Fibroblast of upper back skin (primary cell): ENCODE data around the gene MOSPD2.
A peak's percentile ranks its signal among the peaks of the same experiment; 100 is the strongest.

Source experiments
- DNase-seq: peaks from one replicate; pipeline ENCODE4 v3.0.0-alpha.2; 2013

Gene MOSPD2

DNA sequence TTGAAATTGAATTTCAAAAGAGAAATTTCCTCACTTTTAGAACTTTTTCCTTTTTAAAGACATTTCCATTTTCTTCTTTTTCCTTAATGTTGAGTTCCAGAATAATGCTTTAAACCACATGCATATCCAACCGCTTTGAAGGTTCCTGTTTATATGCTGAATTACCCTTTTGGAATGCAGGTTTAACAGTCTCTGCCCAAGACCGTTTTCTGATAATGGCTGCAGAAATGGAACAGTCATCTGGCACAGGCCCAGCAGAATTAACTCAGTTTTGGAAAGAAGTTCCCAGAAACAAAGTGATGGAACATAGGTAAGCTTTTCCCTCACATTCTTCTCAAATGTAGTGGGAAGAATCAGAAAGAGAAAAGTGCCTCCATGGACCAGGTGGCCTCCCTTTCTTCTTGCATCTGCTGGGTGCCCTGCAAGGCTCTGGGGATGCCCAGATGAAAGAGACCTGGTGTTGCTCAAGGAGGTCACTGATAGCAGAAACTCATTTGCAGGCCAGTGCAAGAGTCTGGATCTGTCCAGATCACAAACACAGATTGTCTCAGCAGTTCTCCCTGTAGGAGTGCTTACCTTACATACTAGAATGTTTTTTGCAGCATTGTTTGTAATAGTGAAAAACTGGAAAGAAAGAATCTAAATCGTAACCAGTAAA, 42.9 kb downstream of the MOSPD2 start:
- DNase-seq = peak; percentile 80

- no peak for DNase-seq
These were observed 46.2 kb downstream of the MOSPD2 start for GRCh38 chrX:14919407-14919806.

GRCh38 chrX:14920196-14920595, 47.0 kb downstream of the MOSPD2 start:
- peak; percentile 81 for DNase-seq

DNA sequence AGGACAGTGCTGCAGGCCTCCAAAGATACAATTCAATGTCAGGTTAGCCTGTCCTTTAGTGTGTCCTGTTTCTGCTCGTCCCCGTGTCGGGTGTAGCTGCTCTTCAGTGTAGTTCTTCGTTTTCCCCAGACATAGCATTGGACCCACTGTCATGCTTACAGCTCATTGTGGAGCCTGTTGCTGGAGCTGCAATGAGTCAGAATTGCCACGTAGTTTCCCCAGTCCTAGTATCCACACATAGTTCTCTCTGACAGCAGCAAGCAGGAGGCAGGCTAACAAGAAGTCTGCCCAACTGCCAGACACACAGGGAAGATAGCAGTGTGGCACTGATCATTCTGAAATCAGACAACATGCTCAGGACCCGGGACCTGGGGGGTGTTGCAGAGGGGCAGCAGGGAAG, 49.2 kb downstream of the MOSPD2 start:
- peak; percentile 85 for DNase-seq

DNA sequence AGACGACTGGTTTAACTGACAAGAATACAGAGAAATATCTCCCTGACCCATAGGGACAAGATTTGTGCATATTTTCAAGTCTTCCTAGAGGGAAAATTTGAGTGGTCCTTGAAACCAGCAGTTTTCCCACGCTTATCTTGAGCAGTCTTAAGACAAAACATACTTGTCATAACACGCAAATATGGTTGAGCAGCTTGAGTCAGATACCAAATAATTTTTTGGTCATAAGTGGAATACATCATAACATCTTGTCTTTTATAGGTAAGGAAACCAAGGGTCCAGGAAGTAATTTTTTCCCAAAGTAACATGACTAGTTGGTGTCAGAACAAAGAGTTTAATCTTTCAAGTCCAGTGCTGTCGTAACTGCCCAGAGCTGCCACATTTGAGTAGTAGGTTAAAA, 50.5 kb downstream of the MOSPD2 start:
- no peak for DNase-seq

GRCh38 chrX:14926471-14926870, 53.2 kb downstream of the MOSPD2 start:
- no peak for DNase-seq

DNA sequence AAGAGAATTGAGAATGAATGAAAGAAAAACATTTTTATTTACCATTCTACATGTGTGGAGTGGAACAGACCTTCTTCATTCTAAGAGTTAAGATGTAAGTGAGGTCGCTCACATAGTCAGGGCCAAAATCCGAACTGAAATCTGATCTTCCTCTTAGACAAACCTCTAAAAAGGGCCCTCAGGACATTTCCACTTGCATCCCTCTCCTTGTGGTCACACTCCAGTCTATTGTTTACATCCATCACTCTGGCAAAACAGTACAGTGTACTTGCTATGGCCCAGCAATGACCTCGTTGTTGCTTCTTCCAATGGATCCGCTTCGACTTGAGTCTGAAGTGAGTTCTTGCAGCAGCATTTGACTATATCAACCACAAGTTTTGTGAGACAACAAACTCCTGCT, 54.2 kb downstream of the MOSPD2 start:
- no peak for DNase-seq

GRCh38 chrX:14930663-14931062, 57.4 kb downstream of the MOSPD2 start:
- no peak for DNase-seq

DNA sequence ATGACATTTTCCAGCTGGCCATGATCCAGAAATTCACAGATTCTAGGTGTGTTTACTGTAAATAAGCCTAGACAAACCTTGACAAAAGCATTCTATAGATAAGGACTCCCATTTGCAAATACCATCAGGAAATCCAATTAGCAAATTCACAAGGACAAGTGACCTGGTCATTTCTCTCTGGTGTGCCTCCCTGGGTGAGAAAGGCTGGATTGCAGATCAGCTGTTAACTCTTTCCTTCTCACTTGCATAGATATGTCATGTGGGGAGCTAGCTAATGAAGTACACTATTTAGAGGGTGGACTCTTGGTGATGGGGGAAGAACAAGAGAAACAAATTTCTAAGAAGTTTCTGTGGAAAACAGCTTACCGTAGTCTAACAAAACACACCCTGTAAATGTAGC, 58.9 kb downstream of the MOSPD2 start:
- no peak for DNase-seq

GRCh38 chrX:14934423-14934822, 61.2 kb downstream of the MOSPD2 start:
- DNase-seq = no peak

DNA sequence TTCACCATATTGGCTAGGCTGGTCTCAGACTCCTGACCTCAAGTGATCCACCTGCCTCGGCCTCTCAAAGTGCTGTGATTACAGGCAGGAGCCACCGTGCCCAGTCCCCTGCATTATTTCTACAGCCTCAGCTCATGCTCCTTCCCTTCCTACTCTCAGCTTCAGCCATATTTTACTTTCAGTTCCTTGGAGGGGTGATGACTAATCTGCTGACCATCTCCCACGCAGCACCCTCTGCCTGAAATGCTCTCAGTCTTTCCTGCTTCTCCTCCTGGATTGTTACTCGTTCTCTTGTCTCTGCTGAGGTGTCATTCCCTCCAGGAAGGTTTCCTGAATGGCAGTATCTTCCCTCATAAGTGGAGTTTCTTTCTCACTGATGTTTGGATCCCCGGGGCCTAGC, 63.3 kb downstream of the MOSPD2 start:
- DNase-seq = peak; percentile 76

GRCh38 chrX:14939644-14940043, 66.4 kb downstream of the MOSPD2 start:
- no peak for DNase-seq

- DNase-seq = no peak
These were observed 68.1 kb downstream of the MOSPD2 start for GRCh38 chrX:14941301-14941700.

DNA sequence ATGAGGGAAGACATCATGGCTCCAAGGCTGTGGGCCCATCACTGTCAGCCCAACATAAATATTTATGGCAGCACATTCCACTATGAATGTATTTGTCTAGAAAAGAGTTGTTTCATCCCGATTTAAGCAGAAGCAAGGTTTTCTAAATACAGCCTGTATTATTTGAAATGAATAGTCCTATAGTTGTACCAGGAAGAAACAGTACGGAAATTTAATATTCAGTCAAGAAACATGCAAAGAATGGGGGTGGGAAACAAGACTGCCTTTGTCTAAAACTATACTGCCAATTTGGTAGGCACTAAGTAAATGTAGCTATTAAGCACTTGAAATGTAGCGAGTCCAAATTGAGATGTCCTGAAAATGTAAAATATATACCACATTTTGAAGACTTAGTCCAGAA, 69.1 kb downstream of the MOSPD2 start:
- no peak for DNase-seq

DNA sequence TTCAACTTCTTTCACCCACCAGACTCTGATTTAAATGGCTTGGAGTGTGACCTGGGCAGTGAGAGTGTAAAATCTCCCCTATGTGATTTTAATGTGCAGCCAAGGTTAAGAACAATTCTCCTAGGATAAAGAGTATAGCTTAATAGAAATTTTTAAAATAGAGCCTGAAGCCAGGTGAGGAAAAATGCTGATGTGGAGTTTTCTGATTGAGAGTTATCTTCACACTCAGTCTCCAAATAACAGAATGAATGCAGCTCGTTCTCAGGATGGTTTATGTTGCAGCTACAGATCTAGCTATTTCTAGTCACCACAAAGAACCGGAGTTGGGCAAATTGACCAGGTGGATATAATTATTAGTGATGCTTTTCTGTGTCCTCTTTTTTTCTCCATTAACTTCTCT, 70.7 kb downstream of the MOSPD2 start:
- DNase-seq = no peak

- DNase-seq = no peak
These were observed 73.5 kb downstream of the MOSPD2 start for GRCh38 chrX:14946606-14947155.

GRCh38 chrX:14948691-14949090, 75.5 kb downstream of the MOSPD2 start:
- no peak for DNase-seq

GRCh38 chrX:14956813-14957582, 83.8 kb downstream of the MOSPD2 start:
- peak; percentile 51 for DNase-seq

DNA sequence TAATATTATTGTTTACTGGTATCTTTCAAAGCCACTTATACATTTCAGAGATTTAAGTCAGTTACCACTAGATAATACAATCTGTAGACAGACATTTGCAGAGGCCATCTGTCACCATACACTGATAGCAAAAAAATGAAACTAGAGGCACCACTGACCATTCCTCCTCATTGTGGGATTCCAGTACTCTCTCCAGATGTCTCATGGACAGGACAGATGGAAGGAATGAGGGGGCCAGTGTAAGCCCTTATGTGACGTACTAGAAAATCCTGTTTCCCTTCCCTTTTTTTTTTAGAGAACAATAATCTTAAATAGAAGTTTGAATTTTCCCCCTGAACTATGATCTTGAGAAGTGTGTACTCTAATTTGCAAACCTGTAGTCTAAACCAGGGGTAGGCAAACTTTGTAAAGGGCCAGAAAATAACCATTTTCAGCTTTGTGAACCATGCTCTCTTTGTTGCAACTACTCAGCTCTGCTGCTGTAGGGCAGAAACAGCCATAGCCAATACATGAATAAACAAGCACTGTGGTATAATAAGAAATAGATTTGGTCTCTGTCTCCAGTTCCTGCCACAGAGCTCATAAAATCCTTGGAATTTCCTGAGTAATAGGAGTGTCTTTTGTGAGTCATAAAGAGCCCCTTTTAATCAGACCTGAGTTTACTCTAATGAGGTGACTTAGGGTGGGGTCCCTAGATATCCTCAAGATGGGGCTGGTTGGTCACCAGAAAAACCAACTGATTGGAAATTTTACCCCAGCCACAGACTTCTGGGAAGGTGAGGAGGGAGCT, 90.4 kb downstream of the MOSPD2 start:
- DNase-seq = peak; percentile 67

- peak; percentile 16 for DNase-seq
These were observed 91.3 kb downstream of the MOSPD2 start for GRCh38 chrX:14964500-14964899.
